Endodermal cell (in vitro differentiated cells): ENCODE data around the gene SDK1. TPM values are rescaled to one million over a fixed set of nuclear protein-coding genes. Genes with fewer than 3 reads are reported as not detected.

Experiments used
- DNase-seq: peaks from one replicate; pipeline ENCODE4 v3.0.0-alpha.2; 2017
- H3K27ac ChIP-seq: 2 replicates; pipeline ENCODE4 v1.5.1; 2013; ENCODE audit warnings: mild to moderate bottlenecking, low read depth, low read length, moderate library complexity
- H3K27me3 ChIP-seq: 2 replicates; pipeline ENCODE4 v1.6.1; 2013; ENCODE audit warnings: mild to moderate bottlenecking, low read length, moderate library complexity; ENCODE audit not compliant: insufficient read depth, control insufficient read depth, poor library complexity, severe bottlenecking
- H3K36me3 ChIP-seq: 2 replicates; pipeline ENCODE4 v1.7.0; 2013; ENCODE audit warnings: mild to moderate bottlenecking, low read length, moderate library complexity; ENCODE audit not compliant: control insufficient read depth, insufficient read depth
- H3K4me1 ChIP-seq: one replicate; pipeline ENCODE4 v1.7.0; 2013; ENCODE audit warnings: low read length; ENCODE audit not compliant: control insufficient read depth, insufficient read depth
- H3K4me3 ChIP-seq: 2 replicates; pipeline ENCODE4 v1.5.1; 2013; ENCODE audit warnings: mild to moderate bottlenecking, low read length, moderate library complexity
- H3K9ac ChIP-seq: 2 replicates; pipeline ENCODE4 v1.6.1; 2013; ENCODE audit warnings: mild to moderate bottlenecking, low read length, moderate library complexity; ENCODE audit not compliant: poor library complexity, severe bottlenecking; ENCODE audit errors: extremely low read depth
- H3K9me3 ChIP-seq: 2 replicates; pipeline ENCODE4 v1.6.1; 2013; ENCODE audit warnings: mild to moderate bottlenecking, low read length, moderate library complexity; ENCODE audit not compliant: control insufficient read depth
- H3K27ac Mint-ChIP-seq: 2 replicates; pipeline ENCODE4 v1.8.0; 2020; ENCODE audit warnings: mixed read lengths
- H3K27me3 Mint-ChIP-seq: 2 replicates; pipeline ENCODE4 v1.8.0; 2021; ENCODE audit warnings: mild to moderate bottlenecking, mixed read lengths; ENCODE audit not compliant: insufficient read depth
- H3K36me3 Mint-ChIP-seq: 2 replicates; pipeline ENCODE4 v1.8.0; 2020; ENCODE audit warnings: low read depth, mixed read lengths
- H3K4me1 Mint-ChIP-seq: 2 replicates; pipeline ENCODE4 v1.8.0; 2020; ENCODE audit warnings: mixed read lengths
- H3K4me3 Mint-ChIP-seq: 2 replicates; pipeline ENCODE4 v1.8.0; 2020; ENCODE audit warnings: mild to moderate bottlenecking, moderate library complexity, mixed read lengths
- H3K9me3 Mint-ChIP-seq: 2 replicates; pipeline ENCODE4 v1.8.0; 2020; ENCODE audit warnings: mild to moderate bottlenecking, mixed read lengths
- WGBS, 2 experiments: methylation state at CpG; one replicate each; pipeline versions ENCODE4 v1.1.5 to v1.1.7; 2013; ENCODE audit warnings: missing lambda C conversion rate in 2 of 2, mixed read lengths in 1 of 2; ENCODE audit not compliant: insufficient coverage in 1 of 2, insufficient read length in 1 of 2; 5-methylcytosine and 5-hydroxymethylcytosine counted together
- total RNA-seq, 2 donors: library from RNA; stranded (reverse); fragmentation: NEBNext Ultra II Directional in 1 of 2; extraction: Animal tissue kit (Norgen Biotek cat#: 25700) in 1 of 2; gene quantifications; 2 replicates in 1 of 2; 3 replicates in 1 of 2; pipeline ENCODE4 v1.2.1, GENCODE V29; 2021
- TF ChIP-seq, protein P1 (sequence below): fragments of 200-600 bp; sonication (generic); conservative IDR thresholded peaks from 2 replicates; pipeline ENCODE4 v1.5.0; 2021; ENCODE audit warnings: antibody characterized with exemption, mild to moderate bottlenecking

The SDK1 gene
- total RNA-seq, 2 donors from 2014 or later = 22.7 to 23.1 TPM

DNA sequence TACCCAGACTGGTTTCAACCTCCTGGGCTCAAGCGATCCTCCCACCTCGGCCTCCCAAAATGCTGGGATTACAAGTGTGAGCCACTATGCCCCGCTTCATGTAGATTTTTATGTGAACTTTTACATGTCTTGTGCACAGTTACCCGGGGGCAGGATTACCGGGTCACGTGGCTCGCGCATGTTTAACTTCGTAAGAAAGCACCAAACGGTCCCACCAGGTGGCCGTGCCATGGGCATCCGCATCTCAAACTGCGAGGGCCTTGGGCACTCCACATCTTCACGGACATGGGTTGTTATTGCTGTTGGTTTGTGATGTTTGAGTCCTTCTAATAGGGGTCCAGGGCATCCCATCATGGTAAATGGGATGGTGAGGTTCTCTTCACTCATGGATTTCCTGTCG is 744.4 kb downstream of the SDK1 start:
- Histone ChIP-seq H3K9me3 (no peaks in the 10 kb centered on the region), H3K27ac (no peak overlapping the region), H3K9ac (no peak overlapping the region), H3K4me3 (no peak overlapping the region), H3K36me3 (no peaks in the 10 kb centered on the region), H3K4me1 (no peaks in the 10 kb centered on the region), H3K27me3 (no peaks in the 10 kb centered on the region)
- Mint-ChIP-seq H3K27me3 (no peaks in the 10 kb centered on the region), H3K36me3 (no peaks in the 10 kb centered on the region), H3K27ac (no peak overlapping the region), H3K4me1 (peaks cover 13% of the 10 kb centered on the region), H3K4me3 (no peak overlapping the region), H3K9me3 (no peaks in the 10 kb centered on the region)
- WGBS, 2 experiments = 97% methylated on average over 14 to 15 of the region's 15 CpGs
- TF ChIP-seq, protein P1, sequence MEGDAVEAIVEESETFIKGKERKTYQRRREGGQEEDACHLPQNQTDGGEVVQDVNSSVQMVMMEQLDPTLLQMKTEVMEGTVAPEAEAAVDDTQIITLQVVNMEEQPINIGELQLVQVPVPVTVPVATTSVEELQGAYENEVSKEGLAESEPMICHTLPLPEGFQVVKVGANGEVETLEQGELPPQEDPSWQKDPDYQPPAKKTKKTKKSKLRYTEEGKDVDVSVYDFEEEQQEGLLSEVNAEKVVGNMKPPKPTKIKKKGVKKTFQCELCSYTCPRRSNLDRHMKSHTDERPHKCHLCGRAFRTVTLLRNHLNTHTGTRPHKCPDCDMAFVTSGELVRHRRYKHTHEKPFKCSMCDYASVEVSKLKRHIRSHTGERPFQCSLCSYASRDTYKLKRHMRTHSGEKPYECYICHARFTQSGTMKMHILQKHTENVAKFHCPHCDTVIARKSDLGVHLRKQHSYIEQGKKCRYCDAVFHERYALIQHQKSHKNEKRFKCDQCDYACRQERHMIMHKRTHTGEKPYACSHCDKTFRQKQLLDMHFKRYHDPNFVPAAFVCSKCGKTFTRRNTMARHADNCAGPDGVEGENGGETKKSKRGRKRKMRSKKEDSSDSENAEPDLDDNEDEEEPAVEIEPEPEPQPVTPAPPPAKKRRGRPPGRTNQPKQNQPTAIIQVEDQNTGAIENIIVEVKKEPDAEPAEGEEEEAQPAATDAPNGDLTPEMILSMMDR = no peak
- no peak for DNase-seq

DNA sequence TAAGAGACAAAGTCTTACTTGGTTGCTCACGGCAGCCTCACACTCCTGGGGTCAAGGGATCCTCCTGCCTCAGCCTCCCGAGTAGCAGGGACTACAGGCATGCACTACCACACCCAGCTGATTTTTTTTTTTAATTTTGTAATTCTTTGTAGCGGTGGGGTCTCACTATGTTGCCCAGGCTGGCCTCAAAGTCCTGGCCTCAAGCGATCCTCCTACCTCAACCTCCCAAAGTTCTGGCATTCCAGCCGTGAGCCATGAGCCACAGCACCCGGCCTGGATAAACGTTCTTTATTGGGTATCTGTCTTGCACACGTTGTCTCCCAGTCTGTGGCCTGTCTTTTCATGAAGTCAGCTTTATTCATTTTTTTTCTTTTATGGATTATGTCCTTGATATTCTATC is 744.9 kb downstream of the SDK1 start:
- no peak overlapping the region for H3K4me3 Mint-ChIP-seq
- Histone ChIP-seq H3K9ac (no peak overlapping the region), H3K36me3 (no peaks in the 10 kb centered on the region)

DNA sequence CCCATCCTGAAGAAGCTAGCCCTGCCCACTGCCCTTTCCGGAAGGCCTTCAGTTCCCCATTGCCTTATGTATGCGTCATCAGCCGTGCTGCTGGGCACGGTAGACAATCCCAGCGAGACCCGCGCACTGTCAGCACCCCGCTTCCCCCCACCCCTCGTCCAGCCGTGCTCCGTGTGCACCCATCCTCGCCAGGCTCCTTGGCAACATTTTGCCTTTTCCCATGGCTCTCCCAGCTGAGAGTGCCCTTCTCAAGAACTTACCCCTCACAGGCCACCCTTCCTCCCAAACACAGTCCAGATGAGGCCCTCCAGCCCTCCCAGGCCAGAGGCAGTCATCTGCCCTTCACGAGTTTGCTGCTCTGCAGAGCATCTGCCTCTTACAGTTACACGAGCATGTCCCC is 747.3 kb downstream of the SDK1 start:
- TF ChIP-seq, protein P1 = no peak
- no peaks in the 10 kb centered on the region for H3K4me1 ChIP-seq
- H3K36me3 ChIP-seq = no peaks in the 10 kb centered on the region
- DNase-seq = no peak
- H3K4me1 Mint-ChIP-seq = peaks cover 2% of the 10 kb centered on the region
- no peak overlapping the region for H3K27ac Mint-ChIP-seq
- no peaks in the 10 kb centered on the region for H3K9me3 ChIP-seq
- H3K27ac ChIP-seq = no peak overlapping the region
- no peaks in the 10 kb centered on the region for H3K27me3 Mint-ChIP-seq
- H3K4me3 Mint-ChIP-seq = no peak overlapping the region
- H3K4me3 ChIP-seq = no peak overlapping the region
- 90 to 92% methylated on average over 12 to 14 of the region's 14 CpGs for WGBS, 2 experiments
- H3K36me3 Mint-ChIP-seq = peaks cover 4% of the 10 kb centered on the region
- no peaks in the 10 kb centered on the region for H3K27me3 ChIP-seq
- H3K9me3 Mint-ChIP-seq = no peaks in the 10 kb centered on the region
- H3K9ac ChIP-seq = no peak overlapping the region

More for the DNA sequence above, 744.9 kb downstream of the SDK1 start:
- H3K9me3 Mint-ChIP-seq = no peaks in the 10 kb centered on the region
- no peak overlapping the region for H3K4me3 ChIP-seq
- H3K27ac ChIP-seq = no peak overlapping the region
- no peaks in the 10 kb centered on the region for H3K36me3 Mint-ChIP-seq
- DNase-seq = no peak
- H3K4me1 Mint-ChIP-seq = peaks cover 13% of the 10 kb centered on the region
- no peaks in the 10 kb centered on the region for H3K4me1 ChIP-seq
- TF ChIP-seq, protein P1 = no peak
- no peaks in the 10 kb centered on the region for H3K27me3 ChIP-seq
- 91 to 93% methylated on average over 3 to 8 of the region's 8 CpGs for WGBS, 2 experiments
- H3K27me3 Mint-ChIP-seq = no peaks in the 10 kb centered on the region
- H3K9me3 ChIP-seq = no peaks in the 10 kb centered on the region
- H3K27ac Mint-ChIP-seq = no peak overlapping the region
